ENCODE measurements around the gene MALRD1. TPM values are rescaled to one million over a fixed set of nuclear protein-coding genes. Genes with fewer than 3 reads are reported as not detected.

The MALRD1 gene
- total RNA-seq, 6 experiments from 2014 or later, result 0.29 to 0.49 (median 0.34) TPM; not detected in 2

DNA sequence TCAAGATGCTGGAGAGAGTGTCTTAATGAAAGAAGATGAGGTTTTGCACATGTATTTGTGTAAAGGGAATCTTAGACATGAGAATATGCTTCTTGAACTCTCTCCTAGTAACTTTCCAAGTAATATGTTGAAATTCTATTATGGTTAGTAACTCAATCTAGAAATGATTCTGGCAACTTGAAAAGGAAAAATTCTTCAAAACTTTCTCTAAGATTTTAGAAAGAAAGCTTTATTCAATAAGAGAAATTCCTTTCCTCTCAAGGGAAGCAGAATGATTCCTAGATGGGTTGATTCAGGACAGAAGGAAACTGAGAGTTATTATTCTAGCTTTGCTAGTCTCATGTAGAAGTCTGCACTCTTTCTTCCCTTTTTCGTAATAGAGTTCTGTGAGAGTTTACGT lies 403.3 kb downstream of the MALRD1 start:
- Histone ChIP-seq H3K27me3 (no peaks in the 10 kb centered on the region), H3K27ac (no peak overlapping the region), H3K36me3 (no peaks in the 10 kb centered on the region), H3K4me1 (no peaks in the 10 kb centered on the region), H3K4me3 (no peak overlapping the region), H3K9me3 (no peaks in the 10 kb centered on the region)
- no peak for TF ChIP-seq POLR2A (IDR thresholded peaks at IDR 0.05)
- TF ChIP-seq, protein P1, sequence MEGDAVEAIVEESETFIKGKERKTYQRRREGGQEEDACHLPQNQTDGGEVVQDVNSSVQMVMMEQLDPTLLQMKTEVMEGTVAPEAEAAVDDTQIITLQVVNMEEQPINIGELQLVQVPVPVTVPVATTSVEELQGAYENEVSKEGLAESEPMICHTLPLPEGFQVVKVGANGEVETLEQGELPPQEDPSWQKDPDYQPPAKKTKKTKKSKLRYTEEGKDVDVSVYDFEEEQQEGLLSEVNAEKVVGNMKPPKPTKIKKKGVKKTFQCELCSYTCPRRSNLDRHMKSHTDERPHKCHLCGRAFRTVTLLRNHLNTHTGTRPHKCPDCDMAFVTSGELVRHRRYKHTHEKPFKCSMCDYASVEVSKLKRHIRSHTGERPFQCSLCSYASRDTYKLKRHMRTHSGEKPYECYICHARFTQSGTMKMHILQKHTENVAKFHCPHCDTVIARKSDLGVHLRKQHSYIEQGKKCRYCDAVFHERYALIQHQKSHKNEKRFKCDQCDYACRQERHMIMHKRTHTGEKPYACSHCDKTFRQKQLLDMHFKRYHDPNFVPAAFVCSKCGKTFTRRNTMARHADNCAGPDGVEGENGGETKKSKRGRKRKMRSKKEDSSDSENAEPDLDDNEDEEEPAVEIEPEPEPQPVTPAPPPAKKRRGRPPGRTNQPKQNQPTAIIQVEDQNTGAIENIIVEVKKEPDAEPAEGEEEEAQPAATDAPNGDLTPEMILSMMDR (IDR thresholded peaks at IDR 0.05), result no peak
- ATAC-seq (no peak), DNase-seq (no peak)
- intact Hi-C loops (cut with DNase I), result no loop called here
- 52% methylated on average over 2 of the region's 2 CpGs for WGBS (ENCODE audit: insufficient coverage, low coverage, low lambda C conversion rate, missing lambda C conversion rate)

- TF ChIP-seq POLR2A (IDR thresholded peaks at IDR 0.05), result no peak
- TF ChIP-seq, protein P1 (IDR thresholded peaks at IDR 0.05), result no peak
- no peak overlapping the region for H3K4me3 ChIP-seq
- no peaks in the 10 kb centered on the region for H3K4me1 ChIP-seq
- ATAC-seq (no peak), DNase-seq (no peak)
- H3K9me3 ChIP-seq, result no peaks in the 10 kb centered on the region
- no peaks in the 10 kb centered on the region for H3K36me3 ChIP-seq
- no peaks in the 10 kb centered on the region for H3K27me3 ChIP-seq
- intact Hi-C loops (cut with DNase I), result no loop called here
- H3K27ac ChIP-seq, result no peak overlapping the region
Measured at GRCh38 chr10:19453967-19454366, 405.4 kb downstream of the MALRD1 start.

DNA sequence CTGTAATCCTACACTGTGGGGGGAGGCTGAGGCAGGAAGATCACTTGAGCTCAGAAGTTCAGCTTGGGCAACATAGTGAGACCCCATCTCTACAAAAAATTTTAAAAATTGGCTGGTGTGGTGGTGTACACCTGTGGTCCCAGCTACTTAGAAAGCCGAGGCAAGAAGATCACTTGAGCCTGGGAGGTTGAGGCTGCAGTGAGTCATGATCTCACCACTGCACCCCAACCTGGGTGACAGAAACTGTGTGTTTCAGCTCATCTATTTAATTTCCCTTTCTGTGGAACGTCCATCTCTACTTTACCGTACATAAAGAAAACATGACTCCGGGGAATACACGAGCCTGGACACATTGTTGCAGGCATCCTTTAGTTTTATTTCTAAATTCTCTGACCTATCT lies 413.0 kb downstream of the MALRD1 start:
- TF ChIP-seq POLR2A (IDR thresholded peaks at IDR 0.05), result no peak
- TF ChIP-seq, protein P1 (IDR thresholded peaks at IDR 0.05), result no peak
- intact Hi-C loops (cut with DNase I), result no loop called here
- no peaks in the 10 kb centered on the region for H3K4me1 ChIP-seq
- H3K9me3 ChIP-seq, result no peaks in the 10 kb centered on the region
- no peak for ATAC-seq
- H3K36me3 ChIP-seq, result no peaks in the 10 kb centered on the region
- no peaks in the 10 kb centered on the region for H3K27me3 ChIP-seq
- no peak for DNase-seq
- 76% methylated on average over 4 of the region's 5 CpGs for WGBS (ENCODE audit: insufficient coverage, low coverage, low lambda C conversion rate, missing lambda C conversion rate)
- H3K4me3 ChIP-seq, result no peak overlapping the region
- H3K27ac ChIP-seq, result no peak overlapping the region

DNA sequence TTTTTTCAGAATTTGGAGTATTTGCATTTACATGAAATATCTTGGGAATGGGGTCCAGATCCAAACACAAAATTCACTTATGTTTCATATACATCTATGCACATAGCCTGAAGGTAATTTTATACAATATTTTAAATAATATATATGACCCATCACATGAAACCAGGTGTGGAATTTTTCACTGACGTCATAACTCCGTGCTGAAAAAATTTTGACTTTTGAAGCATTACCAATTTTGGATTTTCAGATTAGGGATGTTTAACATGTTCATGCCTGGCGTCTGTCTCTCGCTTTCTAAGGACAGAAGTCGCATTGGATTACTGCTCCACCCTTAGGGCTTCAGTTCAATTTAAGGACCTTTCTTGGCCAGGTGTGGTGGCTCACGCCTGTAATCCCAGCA lies 418.1 kb downstream of the MALRD1 start:
- TF ChIP-seq, protein P1 (IDR thresholded peaks at IDR 0.05), result no peak
- no peak for TF ChIP-seq POLR2A (IDR thresholded peaks at IDR 0.05)
- ATAC-seq, result no peak
- no peak for DNase-seq
- Histone ChIP-seq H3K9me3 (no peaks in the 10 kb centered on the region), H3K4me1 (no peaks in the 10 kb centered on the region), H3K27ac (no peak overlapping the region), H3K36me3 (no peaks in the 10 kb centered on the region), H3K27me3 (no peaks in the 10 kb centered on the region), H3K4me3 (no peak overlapping the region)
- intact Hi-C loops (cut with DNase I), result no loop called here
- WGBS (ENCODE audit: insufficient coverage, low coverage, low lambda C conversion rate, missing lambda C conversion rate), result 71% methylated on average over 6 of the region's 6 CpGs

GRCh38 chr10:19468413-19468812 lies 419.8 kb downstream of the MALRD1 start:
- intact Hi-C loops (cut with DNase I), result no loop called here
- H3K27me3 ChIP-seq, result no peaks in the 10 kb centered on the region
- WGBS (ENCODE audit: insufficient coverage, low coverage, low lambda C conversion rate, missing lambda C conversion rate), result 33% methylated on average over 1 of the region's 1 CpG

More at GRCh38 chr10:19468413-19468812, 419.8 kb downstream of the MALRD1 start:
- TF ChIP-seq, protein P1 (IDR thresholded peaks at IDR 0.05), result no peak
- TF ChIP-seq POLR2A (IDR thresholded peaks at IDR 0.05), result no peak
- H3K9me3 ChIP-seq, result no peaks in the 10 kb centered on the region
- H3K4me1 ChIP-seq, result no peaks in the 10 kb centered on the region
- no peak overlapping the region for H3K27ac ChIP-seq
- ATAC-seq (no peak), DNase-seq (no peak)
- no peak overlapping the region for H3K4me3 ChIP-seq
- H3K36me3 ChIP-seq, result no peaks in the 10 kb centered on the region

Data from right lobe of liver (tissue), 6 donors.